ENCODE results near the gene ZNF69. TPM values are rescaled to one million over a fixed set of nuclear protein-coding genes. Genes with fewer than 3 reads are reported as not detected.

ZNF69 gene
- total RNA-seq, 1 experiment from 2014 or later, result not detected

- Histone ChIP-seq H3K9me3 (ENCODE audit: control insufficient read depth in 1 of 2, insufficient read depth in 1 of 2, low read depth in 1 of 2, low read length in 2 of 2) (no peaks in the 10 kb centered on the region; a peak in 1 of 4 replicates), H3K36me3 (ENCODE audit: control insufficient read depth in 1 of 2, insufficient read depth in 2 of 2, low read length in 2 of 2) (no peaks in the 10 kb centered on the region), H3K4me3 (replicated peaks in 1 of 2; ENCODE audit: low read depth in 1 of 2, low read length in 2 of 2) (no peak within 1 kb of the TSS), H3K27me3 (ENCODE audit: insufficient read depth, low read length) (no peaks in the 10 kb centered on the region), H3K9me2 (ENCODE audit: insufficient read depth) (no peaks in the 10 kb centered on the region), H3K4me1 (ENCODE audit: control insufficient read depth in 1 of 2, insufficient read depth in 2 of 2, low read length in 2 of 2) (no peaks in the 10 kb centered on the region), H3K79me2 (ENCODE audit: insufficient read depth, low read length) (no peaks in the 10 kb centered on the region), H3K27ac (ENCODE audit: low read depth, low read length) (no peak within 1 kb of the TSS), H2AFZ (ENCODE audit: low read depth, low read length, poor library complexity, severe bottlenecking) (no peak within 1 kb of the TSS), H4K20me1 (ENCODE audit: insufficient read depth) (no peaks in the 10 kb centered on the region), H3K4me2 (ENCODE audit: low read length) (no peak within 1 kb of the TSS), H3K9ac (ENCODE audit: low read length) (no peak within 1 kb of the TSS)
- ChIA-PET RAD21 (ENCODE audit: low non-redundant PET in 1 of 2, low total read pairs in 2 of 2, uncharacterized antibody in 2 of 2, unreplicated experiment in 2 of 2) (no interaction called here), CTCF (no interaction called here), POLR2A (no interaction called here)
- ATAC-seq (no peak), DNase-seq (ENCODE audit: low read depth, low spot score) (no peak)
- intact Hi-C loops (cut with micrococcal nuclease), result no loop called here
- no TSS peak for BruUV-seq (replicated peaks)
- no peak for TF ChIP-seq TCF7L2 (IDR thresholded peaks at IDR 0.05; ENCODE audit: borderline replicate concordance, extremely low read depth, insufficient read depth, insufficient read length)
- TF ChIP-seq EZH2phosphoT487 (IDR thresholded peaks at IDR 0.05; ENCODE audit: borderline replicate concordance), result no peak
- TF ChIP-seq, protein P1, sequence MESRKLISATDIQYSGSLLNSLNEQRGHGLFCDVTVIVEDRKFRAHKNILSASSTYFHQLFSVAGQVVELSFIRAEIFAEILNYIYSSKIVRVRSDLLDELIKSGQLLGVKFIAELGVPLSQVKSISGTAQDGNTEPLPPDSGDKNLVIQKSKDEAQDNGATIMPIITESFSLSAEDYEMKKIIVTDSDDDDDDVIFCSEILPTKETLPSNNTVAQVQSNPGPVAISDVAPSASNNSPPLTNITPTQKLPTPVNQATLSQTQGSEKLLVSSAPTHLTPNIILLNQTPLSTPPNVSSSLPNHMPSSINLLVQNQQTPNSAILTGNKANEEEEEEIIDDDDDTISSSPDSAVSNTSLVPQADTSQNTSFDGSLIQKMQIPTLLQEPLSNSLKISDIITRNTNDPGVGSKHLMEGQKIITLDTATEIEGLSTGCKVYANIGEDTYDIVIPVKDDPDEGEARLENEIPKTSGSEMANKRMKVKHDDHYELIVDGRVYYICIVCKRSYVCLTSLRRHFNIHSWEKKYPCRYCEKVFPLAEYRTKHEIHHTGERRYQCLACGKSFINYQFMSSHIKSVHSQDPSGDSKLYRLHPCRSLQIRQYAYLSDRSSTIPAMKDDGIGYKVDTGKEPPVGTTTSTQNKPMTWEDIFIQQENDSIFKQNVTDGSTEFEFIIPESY (IDR thresholded peaks at IDR 0.05; ENCODE audit: extremely low read depth, insufficient replicate concordance, low read length), result no peak
- no peak for TF ChIP-seq REST (IDR thresholded peaks at IDR 0.05; ENCODE audit: low read depth)
- no peak for TF ChIP-seq YY1 (IDR thresholded peaks at IDR 0.05; ENCODE audit: extremely low read depth, insufficient replicate concordance, low read depth, low read length)
- TF ChIP-seq, protein P2, sequence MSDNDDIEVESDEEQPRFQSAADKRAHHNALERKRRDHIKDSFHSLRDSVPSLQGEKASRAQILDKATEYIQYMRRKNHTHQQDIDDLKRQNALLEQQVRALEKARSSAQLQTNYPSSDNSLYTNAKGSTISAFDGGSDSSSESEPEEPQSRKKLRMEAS (IDR thresholded peaks at IDR 0.05), result no peak
- no peak for TF ChIP-seq ELF1 (IDR thresholded peaks at IDR 0.05; ENCODE audit: borderline replicate concordance, low read depth)
- TF ChIP-seq ZNF274 (IDR thresholded peaks at IDR 0.05; ENCODE audit: low read depth, low read length), result no peak
- TF ChIP-seq RAD21 (IDR thresholded peaks at IDR 0.05; ENCODE audit: low read depth), result no peak
- TF ChIP-seq, protein P3, sequence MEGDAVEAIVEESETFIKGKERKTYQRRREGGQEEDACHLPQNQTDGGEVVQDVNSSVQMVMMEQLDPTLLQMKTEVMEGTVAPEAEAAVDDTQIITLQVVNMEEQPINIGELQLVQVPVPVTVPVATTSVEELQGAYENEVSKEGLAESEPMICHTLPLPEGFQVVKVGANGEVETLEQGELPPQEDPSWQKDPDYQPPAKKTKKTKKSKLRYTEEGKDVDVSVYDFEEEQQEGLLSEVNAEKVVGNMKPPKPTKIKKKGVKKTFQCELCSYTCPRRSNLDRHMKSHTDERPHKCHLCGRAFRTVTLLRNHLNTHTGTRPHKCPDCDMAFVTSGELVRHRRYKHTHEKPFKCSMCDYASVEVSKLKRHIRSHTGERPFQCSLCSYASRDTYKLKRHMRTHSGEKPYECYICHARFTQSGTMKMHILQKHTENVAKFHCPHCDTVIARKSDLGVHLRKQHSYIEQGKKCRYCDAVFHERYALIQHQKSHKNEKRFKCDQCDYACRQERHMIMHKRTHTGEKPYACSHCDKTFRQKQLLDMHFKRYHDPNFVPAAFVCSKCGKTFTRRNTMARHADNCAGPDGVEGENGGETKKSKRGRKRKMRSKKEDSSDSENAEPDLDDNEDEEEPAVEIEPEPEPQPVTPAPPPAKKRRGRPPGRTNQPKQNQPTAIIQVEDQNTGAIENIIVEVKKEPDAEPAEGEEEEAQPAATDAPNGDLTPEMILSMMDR (IDR thresholded peaks at IDR 0.05 in 2 of 3, conservative IDR thresholded peaks at IDR 0.05 in 1 of 3; ENCODE audit: borderline replicate concordance in 1 of 3, insufficient read depth in 1 of 3, low read depth in 2 of 3, low read length in 2 of 3), result no peak
- TF ChIP-seq FOSL1 (IDR thresholded peaks at IDR 0.05; ENCODE audit: low read depth), result no peak
- TF ChIP-seq POLR2AphosphoS5 (IDR thresholded peaks at IDR 0.05; ENCODE audit: low read depth, low read length), result no peak
- no peak for TF ChIP-seq SIN3A (IDR thresholded peaks at IDR 0.05; ENCODE audit: low read depth)
Observed at GRCh38 chr19:11848594-11849469, 38.8 kb upstream of the ZNF69 start, which contains the start of gene ZNF439. Gene ZNF439 (plus strand): TSS chr19:11848726. CDS start chr19:11848868, 142 bp downstream.
